ENCODE results near the gene EHD3.

DNA sequence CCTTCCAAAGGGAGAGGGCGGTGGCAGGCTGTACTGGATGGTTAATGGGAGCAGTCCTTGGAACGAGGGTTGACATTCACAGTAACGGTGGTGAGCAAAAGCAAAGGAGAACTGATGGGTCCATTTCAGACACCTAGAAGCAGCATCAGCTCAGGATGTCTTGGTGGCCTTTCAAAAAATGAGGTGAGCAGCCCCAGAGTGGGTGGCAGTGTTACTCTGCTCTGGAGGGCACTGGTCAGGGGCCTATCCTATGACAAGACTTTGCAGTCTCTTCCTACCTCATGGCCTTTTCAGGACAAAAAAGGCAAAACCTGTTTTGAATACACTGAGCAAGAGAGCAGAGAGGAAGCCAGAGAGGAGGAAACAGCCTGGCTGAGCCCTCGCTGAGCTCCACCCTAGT, 40.1 kb upstream of the EHD3 start:
- TF ChIP-seq, protein P1, sequence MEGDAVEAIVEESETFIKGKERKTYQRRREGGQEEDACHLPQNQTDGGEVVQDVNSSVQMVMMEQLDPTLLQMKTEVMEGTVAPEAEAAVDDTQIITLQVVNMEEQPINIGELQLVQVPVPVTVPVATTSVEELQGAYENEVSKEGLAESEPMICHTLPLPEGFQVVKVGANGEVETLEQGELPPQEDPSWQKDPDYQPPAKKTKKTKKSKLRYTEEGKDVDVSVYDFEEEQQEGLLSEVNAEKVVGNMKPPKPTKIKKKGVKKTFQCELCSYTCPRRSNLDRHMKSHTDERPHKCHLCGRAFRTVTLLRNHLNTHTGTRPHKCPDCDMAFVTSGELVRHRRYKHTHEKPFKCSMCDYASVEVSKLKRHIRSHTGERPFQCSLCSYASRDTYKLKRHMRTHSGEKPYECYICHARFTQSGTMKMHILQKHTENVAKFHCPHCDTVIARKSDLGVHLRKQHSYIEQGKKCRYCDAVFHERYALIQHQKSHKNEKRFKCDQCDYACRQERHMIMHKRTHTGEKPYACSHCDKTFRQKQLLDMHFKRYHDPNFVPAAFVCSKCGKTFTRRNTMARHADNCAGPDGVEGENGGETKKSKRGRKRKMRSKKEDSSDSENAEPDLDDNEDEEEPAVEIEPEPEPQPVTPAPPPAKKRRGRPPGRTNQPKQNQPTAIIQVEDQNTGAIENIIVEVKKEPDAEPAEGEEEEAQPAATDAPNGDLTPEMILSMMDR (IDR thresholded peaks at IDR 0.05): no peak
- TF ChIP-seq POLR2A (IDR thresholded peaks at IDR 0.05) (no peak), EP300 (IDR thresholded peaks at IDR 0.05) (no peak)
